Left renal cortex interstitium (tissue), 4 donors: ENCODE data around the gene KNSTRN. TPM values are rescaled to one million over a fixed set of nuclear protein-coding genes. Genes with fewer than 3 reads are reported as not detected.

Experiments
- DNase-seq, 4 donors: peaks; one replicate each; pipeline ENCODE4 v3.0.0-alpha.2; 2013; ENCODE audit warnings: low read depth in 4 of 4, low spot score in 2 of 4, missing footprints in 1 of 4
- polyA plus RNA-seq, 4 donors: library from polyadenylated mRNA; unstranded; fragments of 120-200 nt; gene quantifications; one replicate each; pipeline ENCODE4 v1.2.1, GENCODE V29; 2013; ENCODE audit not compliant: insufficient read length in 4 of 4

KNSTRN gene
- polyA plus RNA-seq, 4 donors: 28.8 to 38.4 (median 34.7) TPM

- no peak for DNase-seq
Observed at GRCh38 chr15:40345225-40345866, 37.2 kb upstream of the KNSTRN start.

DNA sequence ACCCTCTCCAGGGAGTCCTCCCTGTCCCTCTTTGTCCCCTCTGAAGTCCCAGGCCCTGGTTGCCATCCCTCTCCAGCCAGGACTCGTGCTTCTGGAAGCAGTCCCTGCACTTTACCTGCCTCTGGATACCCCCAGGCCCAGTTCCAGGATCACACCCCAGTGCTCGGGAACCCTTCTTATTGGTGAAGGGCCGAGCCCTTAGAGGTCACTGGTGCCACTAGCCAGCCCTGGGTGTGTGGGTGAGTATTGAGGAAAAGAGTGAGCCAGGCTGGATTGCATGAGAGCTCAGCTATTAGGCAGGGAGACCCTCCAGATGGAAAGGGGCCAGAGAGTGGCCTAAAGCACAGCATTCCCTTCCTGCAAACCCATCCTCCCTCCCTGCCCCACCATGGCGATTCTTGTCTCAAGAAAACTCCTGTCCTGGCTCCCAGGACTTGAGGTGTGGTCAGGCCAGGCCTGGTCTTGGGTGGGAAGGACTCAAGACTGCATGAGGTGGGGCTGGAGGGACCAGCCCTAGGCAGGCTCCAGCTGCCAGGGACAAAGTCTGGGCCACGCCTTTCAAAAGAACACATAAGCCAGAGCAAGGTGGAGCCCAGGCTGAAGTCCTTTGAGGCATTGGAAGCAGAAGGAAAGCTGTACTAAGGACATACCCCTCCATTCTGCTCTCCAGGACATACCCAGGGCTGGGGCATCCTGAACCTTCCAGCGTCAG, 36.5 kb upstream of the KNSTRN start:
- no peak for DNase-seq

DNA sequence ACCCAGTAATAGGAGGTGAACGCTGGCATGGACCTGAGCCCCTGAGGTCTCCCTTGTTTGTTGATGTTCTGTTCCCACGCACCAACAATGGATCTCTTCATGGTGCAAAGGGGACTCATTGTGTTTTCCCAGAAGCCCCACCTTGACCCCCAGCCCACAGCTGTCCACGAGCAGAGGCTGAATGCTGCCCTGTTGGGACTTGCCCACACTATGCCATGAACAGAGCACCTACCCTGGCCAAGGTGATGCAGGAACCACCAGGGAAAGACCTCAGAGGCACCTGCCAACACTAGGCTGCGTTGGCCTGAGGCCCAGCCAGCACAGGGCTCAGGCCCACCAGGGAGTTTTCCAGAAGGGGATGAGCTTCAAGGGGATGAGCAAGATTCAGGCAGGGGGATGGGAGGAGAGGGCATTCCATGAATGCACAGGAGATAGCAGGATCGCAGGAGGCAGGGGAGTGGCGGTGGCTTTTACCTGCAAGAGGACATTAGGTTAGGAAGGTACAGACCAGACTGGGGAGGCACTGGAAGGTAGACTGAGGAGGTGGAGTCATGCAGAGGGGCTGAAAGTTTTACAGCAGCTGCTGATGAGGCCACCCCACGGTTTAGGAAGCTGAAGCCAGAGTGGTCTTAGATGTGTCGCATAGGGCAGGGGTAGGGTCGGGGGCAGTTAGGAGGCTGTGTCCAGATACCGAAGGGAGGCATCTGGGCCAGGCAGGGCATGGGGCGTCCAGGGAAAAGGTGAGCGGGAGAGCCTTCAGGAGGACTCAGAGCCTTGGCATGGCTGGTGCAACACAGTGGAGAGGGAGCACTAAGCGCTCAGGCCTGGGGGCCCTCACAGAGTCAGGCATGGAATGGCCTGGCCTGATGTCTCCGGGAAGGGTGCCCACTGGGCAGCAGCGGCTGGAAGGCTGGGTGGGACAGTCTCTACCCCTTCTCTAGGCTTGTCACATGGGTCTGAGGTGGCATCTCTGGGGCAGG, 35.7 kb upstream of the KNSTRN start:
- no peak for DNase-seq

DNA sequence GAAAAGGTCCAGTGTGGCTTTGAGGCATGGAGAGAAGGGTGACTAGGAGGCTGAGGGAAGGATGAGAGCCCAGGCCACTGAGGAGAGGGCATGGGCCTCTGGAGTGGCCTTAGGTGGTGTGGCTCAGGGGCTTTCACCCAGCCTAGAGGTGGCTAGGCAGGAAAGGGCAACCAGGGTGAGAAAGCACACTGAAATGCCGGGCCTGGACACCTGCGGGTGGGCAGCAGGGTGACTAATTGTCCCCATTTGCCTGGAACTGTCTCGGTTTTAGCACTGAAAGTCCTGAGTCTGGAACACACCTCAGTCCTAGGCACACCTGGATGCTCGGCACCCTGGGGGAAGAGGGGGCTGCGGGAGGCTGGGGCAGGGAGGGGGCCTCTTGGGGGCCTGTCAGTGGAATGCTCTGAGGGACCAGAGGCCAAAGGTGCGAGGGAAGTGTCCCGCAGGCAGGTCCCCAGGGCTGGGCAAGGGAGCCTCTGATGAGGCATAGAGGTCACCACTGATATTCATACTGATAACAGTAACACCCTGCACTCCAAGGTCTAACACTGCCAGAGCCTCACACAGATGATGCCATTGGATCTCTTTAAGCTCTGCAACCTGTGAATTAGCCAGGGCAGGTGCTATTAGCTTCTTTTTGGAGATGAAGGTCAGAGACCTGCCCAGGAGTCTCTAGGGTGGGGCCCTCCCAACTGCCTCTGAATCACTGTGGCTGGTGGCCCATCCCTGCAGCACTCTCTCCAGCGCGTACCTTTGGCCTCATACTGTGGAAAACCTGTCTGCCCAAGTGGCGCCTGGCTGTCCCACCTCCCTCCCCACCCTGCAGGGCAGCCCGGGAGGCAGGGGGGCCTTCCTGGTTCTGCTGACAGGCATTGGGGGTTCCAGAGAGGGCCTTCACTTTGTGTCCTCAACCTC, 34.7 kb upstream of the KNSTRN start:
- no peak for DNase-seq

DNA sequence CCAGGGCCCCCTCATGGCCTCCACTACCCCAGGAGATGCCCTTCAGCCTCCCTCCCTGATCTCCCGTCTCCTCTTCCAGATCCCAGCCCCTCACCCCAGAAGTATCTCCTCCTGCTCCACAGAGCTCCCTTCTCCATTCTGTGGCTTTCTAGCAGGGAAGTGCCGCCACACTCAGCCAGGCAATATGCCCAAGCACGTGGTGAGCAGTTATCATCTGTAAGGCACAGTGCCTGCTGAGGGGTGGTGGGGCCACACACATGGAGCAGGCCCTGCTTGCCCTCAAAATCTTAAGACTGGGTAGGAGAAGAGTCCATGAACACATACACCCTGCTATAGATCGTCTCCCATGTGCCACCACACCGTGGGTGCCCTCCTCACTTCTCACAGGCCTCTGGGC, 34.0 kb upstream of the KNSTRN start:
- DNase-seq: no peak

DNA sequence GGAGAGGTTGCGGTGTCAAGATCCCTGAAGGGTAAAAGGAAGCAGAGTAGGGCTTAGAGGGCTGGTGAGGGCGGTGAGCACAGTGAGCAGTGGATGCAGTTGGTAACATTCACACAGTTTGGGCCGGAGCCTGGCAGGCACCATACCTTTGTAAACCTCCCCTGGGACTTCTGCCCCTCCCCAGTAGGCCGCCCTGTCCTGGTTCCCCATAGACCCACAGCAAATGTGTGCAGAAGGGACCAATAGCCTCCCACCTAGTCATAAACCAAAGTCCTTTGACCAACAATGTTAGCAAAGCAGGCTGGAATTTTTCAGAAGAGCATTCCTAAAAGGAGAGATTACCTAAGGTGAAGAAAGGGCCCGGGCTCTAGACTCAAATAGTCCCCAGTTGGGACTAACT, 33.4 kb upstream of the KNSTRN start:
- no peak for DNase-seq

GRCh38 chr15:40352281-40352901, 30.1 kb upstream of the KNSTRN start:
- no peak for DNase-seq

- DNase-seq: no peak
Observed at GRCh38 chr15:40353697-40354096, 28.8 kb upstream of the KNSTRN start.

GRCh38 chr15:40354408-40355171, 27.9 kb upstream of the KNSTRN start:
- no peak for DNase-seq

GRCh38 chr15:40355976-40356585, 26.4 kb upstream of the KNSTRN start:
- DNase-seq: no peak

DNA sequence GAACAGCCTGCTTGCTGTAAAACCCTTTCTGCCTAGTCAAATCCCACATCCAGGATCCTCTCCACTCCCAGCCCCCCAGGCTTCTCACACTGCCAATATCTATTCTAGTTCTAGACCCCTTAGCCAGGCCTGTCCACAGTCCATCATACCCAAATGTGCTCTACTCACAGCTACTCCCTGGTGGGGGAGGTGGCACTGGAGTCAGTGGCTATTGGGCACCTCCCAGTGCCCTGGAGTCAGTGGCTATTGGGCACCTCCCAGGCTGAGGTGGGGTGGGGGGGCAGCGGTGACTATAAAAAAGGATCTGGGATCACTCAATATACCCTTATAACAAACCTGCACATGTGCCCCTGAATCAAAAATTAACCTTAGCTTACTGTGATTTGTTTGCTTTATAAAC, 25.3 kb upstream of the KNSTRN start:
- DNase-seq: no peak

GRCh38 chr15:40357723-40358470, 24.6 kb upstream of the KNSTRN start, which contains the start of gene DISP2:
TSS of gene DISP2 (plus strand) at chr15:40358219. CDS start at chr15:40358322, 103 bp downstream.
- DNase-seq: peak in 1 of 4 donors; percentile 46

GRCh38 chr15:40358471-40359353, 23.8 kb upstream of the KNSTRN start:
- DNase-seq: no peak

- DNase-seq: no peak
Observed at GRCh38 chr15:40360015-40360414, 22.5 kb upstream of the KNSTRN start.

GRCh38 chr15:40361640-40362039, 20.9 kb upstream of the KNSTRN start:
- DNase-seq: no peak

- DNase-seq: no peak
Observed at GRCh38 chr15:40363611-40364010, 18.9 kb upstream of the KNSTRN start.

GRCh38 chr15:40364251-40364650, 18.3 kb upstream of the KNSTRN start:
- DNase-seq: no peak
